ENCODE measurements around the gene PLXDC1. TPM values are rescaled to one million over a fixed set of nuclear protein-coding genes. Genes with fewer than 3 reads are reported as not detected.

Gene PLXDC1
- total and polyA plus RNA-seq, 2 donors = 19.7 to 66.4 TPM

- Histone ChIP-seq H3K4me1 (ENCODE audit: control insufficient read depth in 2 of 2, insufficient read depth in 2 of 2, low read length in 2 of 2) (peaks cover 31 to 55% of the 10 kb centered on the region in 2 donors), H3K27ac (ENCODE audit: low read depth in 1 of 2, low read length in 1 of 2) (peak overlapping the region in 1 of 2 donors; percentile 31), H3K4me3 (ENCODE audit: low read length in 2 of 2) (peak overlapping the region in 1 of 2 donors; percentile 88), H3K9me3 (ENCODE audit: control insufficient read depth in 2 of 2, insufficient read depth in 1 of 2, low read length in 1 of 2) (no peaks in the 10 kb centered on the region), H3K27me3 (ENCODE audit: control insufficient read depth in 2 of 2, insufficient read depth in 1 of 2, low read length in 1 of 2) (no peaks in the 10 kb centered on the region), H3K36me3 (ENCODE audit: control insufficient read depth in 2 of 2, insufficient read depth in 2 of 2, low read length in 1 of 2) (peaks cover 29% of the 10 kb centered on the region in 2 donors)
- DNase-seq (ENCODE audit: low read depth in 6 of 9, low spot score in 9 of 9) = no peak
- WGBS = 66% methylated on average over 8 of the region's 8 CpGs
Observed at GRCh38 chr17:39196241-39196807, 44.9 kb upstream of the PLXDC1 start.

GRCh38 chr17:39195568-39196160, 44.2 kb upstream of the PLXDC1 start:
- no peak for DNase-seq (ENCODE audit: low read depth in 6 of 9, low spot score in 9 of 9)
- Histone ChIP-seq H3K9me3 (ENCODE audit: control insufficient read depth in 2 of 2, insufficient read depth in 1 of 2, low read length in 1 of 2) (no peaks in the 10 kb centered on the region), H3K27ac (ENCODE audit: low read depth in 1 of 2, low read length in 1 of 2) (peak overlapping the region in 1 of 2 donors; percentile 60), H3K36me3 (ENCODE audit: control insufficient read depth in 2 of 2, insufficient read depth in 2 of 2, low read length in 1 of 2) (peaks cover 30 to 34% of the 10 kb centered on the region in 2 donors), H3K27me3 (ENCODE audit: control insufficient read depth in 2 of 2, insufficient read depth in 1 of 2, low read length in 1 of 2) (no peaks in the 10 kb centered on the region), H3K4me1 (ENCODE audit: control insufficient read depth in 2 of 2, insufficient read depth in 2 of 2, low read length in 2 of 2) (peaks cover 25 to 48% of the 10 kb centered on the region in 2 donors), H3K4me3 (ENCODE audit: low read length in 2 of 2) (no peak overlapping the region)
- 48% methylated on average over 8 of the region's 8 CpGs for WGBS

DNA sequence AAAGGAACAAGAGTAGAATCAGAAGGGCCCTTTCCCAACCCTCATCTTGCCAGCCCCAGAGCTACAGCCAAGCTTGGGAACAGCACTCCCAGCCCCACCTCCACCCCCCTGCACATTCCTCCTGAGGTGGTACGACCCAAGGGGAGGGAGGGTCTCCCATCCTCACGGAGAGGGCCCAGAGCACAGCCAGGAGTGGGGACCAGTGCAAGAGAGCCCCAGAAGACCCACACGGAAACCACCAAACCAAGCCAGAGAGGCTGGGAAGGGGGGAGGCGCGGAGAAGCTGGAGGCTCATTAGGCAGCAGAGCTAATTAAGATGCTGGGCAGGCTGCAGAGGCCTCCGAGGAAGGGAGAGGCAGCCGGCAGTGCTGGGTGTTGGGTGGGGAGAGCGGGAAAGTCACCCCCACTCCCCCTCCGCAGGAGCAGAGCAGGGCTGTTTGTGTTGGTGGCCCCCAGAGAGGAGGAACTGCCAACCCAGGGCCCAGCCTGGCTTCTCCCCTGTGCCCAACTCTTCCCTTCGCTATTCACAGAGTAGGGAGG, 43.6 kb upstream of the PLXDC1 start:
- peaks cover 36% of the 10 kb centered on the region in 2 donors for H3K36me3 ChIP-seq (ENCODE audit: control insufficient read depth in 2 of 2, insufficient read depth in 2 of 2, low read length in 1 of 2)
- H3K27ac ChIP-seq (ENCODE audit: low read depth in 1 of 2, low read length in 1 of 2) = peak overlapping the region in 1 of 2 donors; percentile 20
- H3K4me3 ChIP-seq (ENCODE audit: low read length in 2 of 2) = no peak overlapping the region
- peaks cover 23 to 48% of the 10 kb centered on the region in 2 donors for H3K4me1 ChIP-seq (ENCODE audit: control insufficient read depth in 2 of 2, insufficient read depth in 2 of 2, low read length in 2 of 2)
- no peaks in the 10 kb centered on the region for H3K27me3 ChIP-seq (ENCODE audit: control insufficient read depth in 2 of 2, insufficient read depth in 1 of 2, low read length in 1 of 2)
- no peaks in the 10 kb centered on the region for H3K9me3 ChIP-seq (ENCODE audit: control insufficient read depth in 2 of 2, insufficient read depth in 1 of 2, low read length in 1 of 2)
- WGBS = 93% methylated on average over 10 of the region's 10 CpGs
- no peak for DNase-seq (ENCODE audit: low read depth in 6 of 9, low spot score in 9 of 9)

DNA sequence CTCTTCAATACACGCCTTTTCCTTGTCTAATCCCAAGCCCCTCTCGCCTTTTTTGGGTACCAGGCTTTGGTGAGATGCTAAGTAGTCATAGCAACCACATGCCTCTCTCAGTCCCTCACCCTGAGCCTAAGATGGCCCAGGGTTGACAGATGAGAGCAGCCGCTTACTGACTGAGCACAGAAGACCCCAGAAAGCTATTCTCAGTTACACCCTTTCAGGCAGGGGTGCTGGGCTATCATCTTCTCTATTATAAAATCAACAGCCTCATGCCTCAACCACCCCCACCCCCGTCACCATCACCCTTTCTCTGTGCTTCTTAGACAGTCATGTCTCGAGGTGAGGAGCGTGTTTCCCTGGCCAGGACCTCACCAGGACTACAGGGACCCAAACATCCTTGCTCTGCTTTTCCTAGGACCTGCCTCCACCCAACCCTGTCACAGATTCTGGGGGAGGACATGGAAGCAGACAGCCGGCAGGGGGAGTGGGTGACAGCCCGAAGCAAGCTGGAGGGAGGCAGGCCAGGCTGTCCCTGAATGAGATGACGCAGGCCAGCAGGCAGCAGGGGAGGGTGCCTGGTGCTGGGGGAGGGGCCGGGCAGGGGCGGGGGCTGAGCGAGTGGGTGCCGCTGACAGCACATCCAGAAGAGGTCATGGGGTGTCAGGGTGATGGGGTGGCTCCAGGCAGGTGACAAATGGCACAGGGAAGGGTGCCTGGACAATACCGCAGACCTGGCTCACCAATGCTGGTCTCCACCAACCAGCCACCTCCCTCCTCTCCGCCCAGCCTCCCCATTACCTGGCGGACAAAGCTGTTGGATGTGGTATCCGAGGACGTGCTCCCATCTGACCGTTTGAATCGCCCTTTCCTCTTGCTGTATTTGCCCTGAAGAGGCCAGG, 42.9 kb upstream of the PLXDC1 start:
- peaks cover 38 to 40% of the 10 kb centered on the region in 2 donors for H3K36me3 ChIP-seq (ENCODE audit: control insufficient read depth in 2 of 2, insufficient read depth in 2 of 2, low read length in 1 of 2)

GRCh38 chr17:39193346-39193745, 41.9 kb upstream of the PLXDC1 start:
- 90% methylated on average over 10 of the region's 10 CpGs for WGBS
- no peaks in the 10 kb centered on the region for H3K9me3 ChIP-seq (ENCODE audit: control insufficient read depth in 2 of 2, insufficient read depth in 1 of 2, low read length in 1 of 2)
- no peak overlapping the region for H3K27ac ChIP-seq (ENCODE audit: low read depth in 1 of 2, low read length in 1 of 2)
- no peak overlapping the region for H3K4me3 ChIP-seq (ENCODE audit: low read length in 2 of 2)
- H3K36me3 ChIP-seq (ENCODE audit: control insufficient read depth in 2 of 2, insufficient read depth in 2 of 2, low read length in 1 of 2) = peaks cover 42 to 44% of the 10 kb centered on the region in 2 donors
- DNase-seq (ENCODE audit: low read depth in 6 of 9, low spot score in 9 of 9) = no peak
- no peaks in the 10 kb centered on the region for H3K27me3 ChIP-seq (ENCODE audit: control insufficient read depth in 2 of 2, insufficient read depth in 1 of 2, low read length in 1 of 2)
- H3K4me1 ChIP-seq (ENCODE audit: control insufficient read depth in 2 of 2, insufficient read depth in 2 of 2, low read length in 2 of 2) = peaks cover 18 to 34% of the 10 kb centered on the region in 2 donors

More for the DNA sequence above, 42.9 kb upstream of the PLXDC1 start:
- Histone ChIP-seq H3K4me3 (ENCODE audit: low read length in 2 of 2) (no peak overlapping the region), H3K27ac (ENCODE audit: low read depth in 1 of 2, low read length in 1 of 2) (no peak overlapping the region), H3K9me3 (ENCODE audit: control insufficient read depth in 2 of 2, insufficient read depth in 1 of 2, low read length in 1 of 2) (no peaks in the 10 kb centered on the region), H3K27me3 (ENCODE audit: control insufficient read depth in 2 of 2, insufficient read depth in 1 of 2, low read length in 1 of 2) (no peaks in the 10 kb centered on the region), H3K4me1 (ENCODE audit: control insufficient read depth in 2 of 2, insufficient read depth in 2 of 2, low read length in 2 of 2) (peaks cover 23 to 44% of the 10 kb centered on the region in 2 donors)
- no peak for DNase-seq (ENCODE audit: low read depth in 6 of 9, low spot score in 9 of 9)
- 95% methylated on average over 20 of the region's 20 CpGs for whole genome bisulfite sequencing

GRCh38 chr17:39192901-39193300, 41.5 kb upstream of the PLXDC1 start:
- peaks cover 42 to 46% of the 10 kb centered on the region in 2 donors for H3K36me3 ChIP-seq (ENCODE audit: control insufficient read depth in 2 of 2, insufficient read depth in 2 of 2, low read length in 1 of 2)
- no peak overlapping the region for H3K27ac ChIP-seq (ENCODE audit: low read depth in 1 of 2, low read length in 1 of 2)
- H3K27me3 ChIP-seq (ENCODE audit: control insufficient read depth in 2 of 2, insufficient read depth in 1 of 2, low read length in 1 of 2) = no peaks in the 10 kb centered on the region
- no peaks in the 10 kb centered on the region for H3K9me3 ChIP-seq (ENCODE audit: control insufficient read depth in 2 of 2, insufficient read depth in 1 of 2, low read length in 1 of 2)
- no peak for DNase-seq (ENCODE audit: low read depth in 6 of 9, low spot score in 9 of 9)
- H3K4me1 ChIP-seq (ENCODE audit: control insufficient read depth in 2 of 2, insufficient read depth in 2 of 2, low read length in 2 of 2) = peaks cover 14 to 30% of the 10 kb centered on the region in 2 donors
- H3K4me3 ChIP-seq (ENCODE audit: low read length in 2 of 2) = no peak overlapping the region
- over 99% methylated on average over 16 of the region's 16 CpGs for WGBS

DNA sequence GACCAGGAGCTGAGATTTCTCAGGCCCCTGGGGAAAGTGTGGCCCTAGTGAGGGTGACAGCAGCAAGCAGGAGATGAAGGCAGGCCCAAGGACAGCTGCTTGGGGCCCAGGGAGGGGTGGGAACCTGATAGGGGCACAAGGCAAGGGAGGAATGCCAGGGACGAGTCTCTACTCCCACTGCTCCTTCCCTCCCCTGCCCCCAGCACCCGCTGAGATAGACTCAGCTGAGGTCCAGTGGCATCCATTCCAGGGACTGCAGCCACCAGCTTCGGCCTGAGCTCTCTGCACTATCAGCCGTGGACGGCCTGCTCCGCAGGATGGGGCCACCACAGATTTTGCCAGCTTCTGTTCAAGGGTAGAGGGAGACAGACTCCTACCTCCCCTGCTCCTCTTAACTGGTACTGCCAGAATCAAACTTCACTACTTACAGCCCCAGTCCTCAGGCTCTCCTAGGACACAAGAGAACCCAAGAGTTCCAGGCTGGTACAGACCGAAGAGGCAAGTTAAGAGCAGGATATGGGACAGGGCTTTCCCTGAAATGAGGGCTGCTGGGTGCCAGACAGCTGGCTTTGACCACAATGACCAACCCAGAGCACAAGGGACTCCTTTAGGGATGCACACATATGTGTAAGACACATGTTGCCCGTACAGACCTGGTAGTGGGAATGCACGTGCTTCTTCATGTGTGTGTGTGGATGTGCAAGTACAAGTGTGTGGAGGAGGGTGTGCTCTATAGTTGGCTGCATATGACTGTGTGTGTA, 40.5 kb upstream of the PLXDC1 start:
- H3K4me1 ChIP-seq (ENCODE audit: control insufficient read depth in 2 of 2, insufficient read depth in 2 of 2, low read length in 2 of 2) = peaks cover 12 to 25% of the 10 kb centered on the region in 2 donors
- no peaks in the 10 kb centered on the region for H3K27me3 ChIP-seq (ENCODE audit: control insufficient read depth in 2 of 2, insufficient read depth in 1 of 2, low read length in 1 of 2)
- DNase-seq (ENCODE audit: low read depth in 6 of 9, low spot score in 9 of 9) = no peak
- H3K4me3 ChIP-seq (ENCODE audit: low read length in 2 of 2) = no peak overlapping the region
- 96% methylated on average over 9 of the region's 9 CpGs for whole genome bisulfite sequencing
- no peak overlapping the region for H3K27ac ChIP-seq (ENCODE audit: low read depth in 1 of 2, low read length in 1 of 2)
- H3K36me3 ChIP-seq (ENCODE audit: control insufficient read depth in 2 of 2, insufficient read depth in 2 of 2, low read length in 1 of 2) = peaks cover 50 to 52% of the 10 kb centered on the region in 2 donors
- no peaks in the 10 kb centered on the region for H3K9me3 ChIP-seq (ENCODE audit: control insufficient read depth in 2 of 2, insufficient read depth in 1 of 2, low read length in 1 of 2)

DNA sequence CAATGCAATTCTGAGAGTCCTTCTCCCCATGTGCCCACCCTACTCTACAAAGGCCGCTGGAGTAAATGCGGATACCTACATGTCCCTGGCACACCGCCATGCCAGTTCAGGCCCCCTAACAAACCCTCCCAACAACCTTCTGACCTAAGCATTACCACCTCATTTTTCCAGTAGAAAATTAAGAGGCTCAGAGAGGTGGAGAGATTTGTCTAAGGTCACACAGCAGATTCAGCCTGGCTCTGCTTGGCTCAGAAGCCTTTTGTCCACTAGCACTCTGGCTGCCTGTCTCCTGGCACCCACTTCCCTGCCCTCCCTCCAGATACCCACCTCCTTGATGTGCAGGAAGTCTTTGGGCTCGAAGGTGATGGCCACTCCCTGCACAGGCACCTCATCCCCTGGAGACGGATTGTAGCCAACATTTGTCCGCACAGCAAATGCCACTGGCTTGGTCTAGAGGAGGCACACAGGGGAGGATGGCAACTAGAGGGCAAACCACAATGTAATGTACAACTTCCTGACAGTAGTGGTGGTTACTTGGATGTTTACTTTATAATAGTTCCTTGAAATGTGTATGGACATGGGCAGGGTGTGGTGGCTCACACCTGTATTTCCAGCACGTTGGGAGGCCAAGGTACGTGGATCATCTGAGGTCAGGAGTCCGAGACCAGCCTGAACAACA, 35.9 kb upstream of the PLXDC1 start:
- Histone ChIP-seq H3K4me3 (ENCODE audit: low read length in 2 of 2) (no peak overlapping the region), H3K9me3 (ENCODE audit: control insufficient read depth in 2 of 2, insufficient read depth in 1 of 2, low read length in 1 of 2) (peaks cover 0 to 2% of the 10 kb centered on the region in 2 donors), H3K27ac (ENCODE audit: low read depth in 1 of 2, low read length in 1 of 2) (no peak overlapping the region), H3K27me3 (ENCODE audit: control insufficient read depth in 2 of 2, insufficient read depth in 1 of 2, low read length in 1 of 2) (no peaks in the 10 kb centered on the region), H3K4me1 (ENCODE audit: control insufficient read depth in 2 of 2, insufficient read depth in 2 of 2, low read length in 2 of 2) (no peaks in the 10 kb centered on the region), H3K36me3 (ENCODE audit: control insufficient read depth in 2 of 2, insufficient read depth in 2 of 2, low read length in 1 of 2) (peaks cover 67 to 77% of the 10 kb centered on the region in 2 donors)
- no peak for DNase-seq (ENCODE audit: low read depth in 6 of 9, low spot score in 9 of 9)
- 95% methylated on average over 9 of the region's 9 CpGs for WGBS

All from thymus (tissue), 11 donors.